SK-N-MC (cell line): ENCODE measurements around the gene SERPINE1.

Source experiments
- DNase-seq: peaks from one replicate; pipeline ENCODE4 v3.0.0-alpha.2; 2011; ENCODE audit warnings: low read depth, low spot score
- H3K27ac ChIP-seq: fragments of 200-600 bp; sonication (generic); 2 replicates; pipeline ENCODE4 v1.5.1; 2016; ENCODE audit warnings: mixed run types
- H3K36me3 ChIP-seq: fragments of 200-600 bp; sonication (generic); 2 replicates; pipeline ENCODE4 v1.6.1; 2017; ENCODE audit warnings: antibody characterized with exemption, low read length, mixed read lengths; ENCODE audit not compliant: insufficient read depth
- H3K4me3 ChIP-seq: fragments of 200-600 bp; sonication (generic); 2 replicates; pipeline ENCODE4 v1.5.1; 2016
- H3K9ac ChIP-seq: fragments of 200-600 bp; sonication (generic); 2 replicates; pipeline ENCODE4 v1.8.0; 2017; ENCODE audit warnings: mixed run types, mixed read lengths; ENCODE audit not compliant: insufficient read length
- H3K9me3 ChIP-seq: fragments of 200-600 bp; sonication (generic); 2 replicates; pipeline ENCODE4 v1.6.1; 2017; ENCODE audit warnings: low read depth, mild to moderate bottlenecking, antibody characterized with exemption, low read length, moderate library complexity, mixed read lengths
- EZH2 ChIP-seq: fragments of 200-600 bp; sonication (generic); IDR thresholded peaks from one replicate; pipeline ENCODE4 v1.6.1; 2017; ENCODE audit warnings: antibody characterized with exemption
- FOXP2 ChIP-seq: optimal IDR thresholded peaks from 2 replicates; pipeline ENCODE3; 2011; ENCODE audit warnings: mild to moderate bottlenecking, moderate library complexity; ENCODE audit not compliant: insufficient read depth; ENCODE audit errors: extremely low read length, control extremely low read depth
- POLR2AphosphoS5 ChIP-seq: IDR thresholded peaks from 2 replicates; pipeline ENCODE4 v1.6.1; 2012; ENCODE audit warnings: mild to moderate bottlenecking, low read depth, low read length, borderline replicate concordance

SERPINE1 gene

GRCh38 chr7:101126651-101127459, at the start of gene SERPINE1:
SERPINE1 (plus strand) TSS chr7:101127104; CDS start chr7:101128394, 1,290 bp downstream.
- H3K9ac ChIP-seq: no peak within 1 kb of the TSS
- H3K9me3 ChIP-seq: no peaks in the 10 kb centered on the region
- no peak for TF ChIP-seq FOXP2
- no peak for TF ChIP-seq EZH2
- no peak for TF ChIP-seq POLR2AphosphoS5
- H3K27ac ChIP-seq: no peak within 1 kb of the TSS
- no peaks in the 10 kb centered on the region for H3K36me3 ChIP-seq
- H3K4me3 ChIP-seq: no peak within 1 kb of the TSS; the same call in 1 of the 2 replicates
- DNase-seq: no peak

GRCh38 chr7:101077303-101078086, 49.4 kb upstream of the SERPINE1 start:
- H3K4me3 ChIP-seq: no peak overlapping the region
- H3K9ac ChIP-seq: no peak overlapping the region
- no peaks in the 10 kb centered on the region for H3K9me3 ChIP-seq
- H3K27ac ChIP-seq: no peak overlapping the region
- no peak for TF ChIP-seq POLR2AphosphoS5
- TF ChIP-seq EZH2: no peak
- no peak for TF ChIP-seq FOXP2
- DNase-seq: peak; percentile 26
- no peaks in the 10 kb centered on the region for H3K36me3 ChIP-seq

GRCh38 chr7:101081432-101081831, 45.5 kb upstream of the SERPINE1 start:
- H3K4me3 ChIP-seq: no peak overlapping the region
- H3K9ac ChIP-seq: no peak overlapping the region
- no peaks in the 10 kb centered on the region for H3K9me3 ChIP-seq
- H3K36me3 ChIP-seq: no peaks in the 10 kb centered on the region
- no peak for DNase-seq
- no peak for TF ChIP-seq FOXP2
- TF ChIP-seq EZH2: no peak
- TF ChIP-seq POLR2AphosphoS5: no peak
- no peak overlapping the region for H3K27ac ChIP-seq

GRCh38 chr7:101084865-101085161, 42.1 kb upstream of the SERPINE1 start:
- peak overlapping the region; percentile 85 for H3K9ac ChIP-seq
- peak overlapping the region; percentile 87 for H3K4me3 ChIP-seq
- TF ChIP-seq POLR2AphosphoS5: no peak
- TF ChIP-seq FOXP2: no peak
- no peak for TF ChIP-seq EZH2
- no peak overlapping the region; the same call in 1 of the 2 replicates for H3K27ac ChIP-seq
- no peaks in the 10 kb centered on the region; the same call in 1 of the 2 replicates for H3K36me3 ChIP-seq
- no peak for DNase-seq
- no peaks in the 10 kb centered on the region for H3K9me3 ChIP-seq

GRCh38 chr7:101085162-101085964, 41.5 kb upstream of the SERPINE1 start, which contains the start of gene TRIM56:
TRIM56 (plus strand) TSS chr7:101085481; CDS start chr7:101087313, 1,832 bp downstream.
- H3K27ac ChIP-seq: peak within 1 kb of the TSS; percentile 78
- H3K4me3 ChIP-seq: peak within 1 kb of the TSS; percentile 87
- no peaks in the 10 kb centered on the region for H3K9me3 ChIP-seq
- TF ChIP-seq POLR2AphosphoS5: peak; percentile 78
- no peak for TF ChIP-seq EZH2
- no peak for DNase-seq
- no peaks in the 10 kb centered on the region; the same call in 1 of the 2 replicates for H3K36me3 ChIP-seq
- H3K9ac ChIP-seq: peak within 1 kb of the TSS; percentile 85

GRCh38 chr7:101087334-101088068, 39.4 kb upstream of the SERPINE1 start:
- H3K4me3 ChIP-seq: no peak overlapping the region
- TF ChIP-seq EZH2: no peak
- TF ChIP-seq FOXP2: no peak
- no peak for TF ChIP-seq POLR2AphosphoS5
- H3K9ac ChIP-seq: no peak overlapping the region
- no peaks in the 10 kb centered on the region; the same call in 1 of the 2 replicates for H3K36me3 ChIP-seq
- no peak for DNase-seq
- H3K27ac ChIP-seq: no peak overlapping the region
- H3K9me3 ChIP-seq: no peaks in the 10 kb centered on the region

GRCh38 chr7:101088069-101088425, 38.9 kb upstream of the SERPINE1 start:
- H3K9me3 ChIP-seq: no peaks in the 10 kb centered on the region
- no peaks in the 10 kb centered on the region; the same call in 1 of the 2 replicates for H3K36me3 ChIP-seq
- H3K9ac ChIP-seq: no peak overlapping the region
- DNase-seq: no peak
- TF ChIP-seq POLR2AphosphoS5: no peak
- no peak overlapping the region for H3K4me3 ChIP-seq
- H3K27ac ChIP-seq: no peak overlapping the region

- H3K9ac ChIP-seq: no peak overlapping the region
- no peaks in the 10 kb centered on the region for H3K9me3 ChIP-seq
- H3K4me3 ChIP-seq: no peak overlapping the region
- H3K27ac ChIP-seq: no peak overlapping the region
- no peaks in the 10 kb centered on the region; the same call in 1 of the 2 replicates for H3K36me3 ChIP-seq
- no peak for DNase-seq
- TF ChIP-seq FOXP2: no peak
- TF ChIP-seq EZH2: no peak
- no peak for TF ChIP-seq POLR2AphosphoS5
Measured at GRCh38 chr7:101088858-101089529, 37.9 kb upstream of the SERPINE1 start.
